SIG-M5 treated with dmso at 0.1 percent for 504 hours (cell line): Measurements from ENCODE around the gene SFRP2.

Experiments
- DNase-seq: peaks from one replicate; lab custom pipeline; 2025; ENCODE audit not compliant: unreplicated experiment; lab: John Stamatoyannopoulos, UW

The SFRP2 gene

GRCh38 chr4:153733751-153734448 is 55.0 kb downstream of the SFRP2 start:
- no peak for DNase-seq

- DNase-seq: no peak
Observed at GRCh38 chr4:153731239-153731638, 57.6 kb downstream of the SFRP2 start.
